Osteoblast (primary cell): ENCODE results near the gene SLC52A1. TPM values are rescaled to one million over a fixed set of nuclear protein-coding genes. Genes with fewer than 3 reads are reported as not detected.
"Not testable (repeated sequence)": the region's sequence is repeated elsewhere in the genome, so short reads cannot be mapped to it uniquely, and the experiment has no call there.

Source experiments
- DNase-seq: peaks from one replicate; pipeline ENCODE4 v3.0.0; 2011; ENCODE audit warnings: low spot score, mixed read lengths; ENCODE audit not compliant: insufficient read length; ENCODE audit errors: missing footprints
- H2AFZ ChIP-seq: 2 replicates; pipeline ENCODE4 v1.6.0; 2011; ENCODE audit warnings: mild to moderate bottlenecking, low read length
- H3K27ac ChIP-seq: 2 replicates; pipeline ENCODE4 v1.5.1; 2011; ENCODE audit warnings: mild to moderate bottlenecking, low read depth, low read length, moderate library complexity
- H3K27me3 ChIP-seq: 2 replicates; pipeline ENCODE4 v1.6.0; 2012; ENCODE audit warnings: mild to moderate bottlenecking, control low read depth, inconsistent platforms, low read length, moderate library complexity; ENCODE audit not compliant: insufficient read depth
- H3K36me3 ChIP-seq: 2 replicates; pipeline ENCODE4 v1.5.1; 2011; ENCODE audit warnings: mild to moderate bottlenecking, low read length, control low read depth, moderate library complexity; ENCODE audit not compliant: insufficient read depth
- H3K4me1 ChIP-seq: 2 replicates; pipeline ENCODE4 v1.5.1; 2011; ENCODE audit warnings: mild to moderate bottlenecking, low read length, control low read depth, moderate library complexity; ENCODE audit not compliant: insufficient read depth
- H3K4me2 ChIP-seq: 2 replicates; pipeline ENCODE4 v1.6.0; 2011; ENCODE audit warnings: mild to moderate bottlenecking, low read length; ENCODE audit not compliant: insufficient read depth
- H3K4me3 ChIP-seq: fragments of 200-600 bp; sonication (generic); 3 replicates; pipeline ENCODE4 v1.5.1; 2012; ENCODE audit warnings: mild to moderate bottlenecking, low read length, inconsistent platforms; ENCODE audit not compliant: insufficient read depth
- H3K79me2 ChIP-seq: 2 replicates; pipeline ENCODE4 v1.6.0; 2012; ENCODE audit warnings: mild to moderate bottlenecking, low read length, control low read depth, inconsistent platforms; ENCODE audit not compliant: insufficient read depth
- H3K9me3 ChIP-seq: 2 replicates; pipeline ENCODE4 v1.5.1; 2011; ENCODE audit warnings: low read depth, low read length, control low read depth
- H4K20me1 ChIP-seq: 2 replicates; pipeline ENCODE4 v1.6.0; 2012; ENCODE audit warnings: mild to moderate bottlenecking, low read length, control low read depth; ENCODE audit not compliant: insufficient read depth
- CTCF ChIP-seq: IDR thresholded peaks from 2 replicates; pipeline ENCODE4 v1.5.1; 2011; ENCODE audit warnings: mild to moderate bottlenecking, low read depth, low read length, moderate library complexity; ENCODE audit errors: extremely low read depth
- total RNA-seq: library from RNA; depleted of rRNA; stranded (reverse); fragments of >200 nt; gene quantifications from 2 replicates; pipeline ENCODE4 v1.2.3, GENCODE V29; 2012

Gene SLC52A1
- total RNA-seq, 1 donor = not detected

- H3K36me3 ChIP-seq = no peaks in the 10 kb centered on the region
- H2AFZ ChIP-seq = no peak overlapping the region
- no peaks in the 10 kb centered on the region for H4K20me1 ChIP-seq
- DNase-seq = peak; percentile 66
- TF ChIP-seq CTCF = no peak
- no peaks in the 10 kb centered on the region for H3K79me2 ChIP-seq
- no peaks in the 10 kb centered on the region for H3K9me3 ChIP-seq
- no peak overlapping the region for H3K4me3 ChIP-seq
- H3K27ac ChIP-seq = no peak overlapping the region
- no peak overlapping the region for H3K4me2 ChIP-seq
- peaks cover 2% of the 10 kb centered on the region for H3K4me1 ChIP-seq
- peaks cover 11% of the 10 kb centered on the region for H3K27me3 ChIP-seq
Observed at GRCh38 chr17:5034063-5034462, 1.2 kb downstream of the SLC52A1 start.

GRCh38 chr17:5033352-5034015, 1.7 kb downstream of the SLC52A1 start:
- peaks cover 2% of the 10 kb centered on the region for H3K4me1 ChIP-seq
- TF ChIP-seq CTCF = no peak
- H3K4me2 ChIP-seq = no peak overlapping the region
- no peaks in the 10 kb centered on the region for H4K20me1 ChIP-seq
- H3K27me3 ChIP-seq = peaks cover 11% of the 10 kb centered on the region
- no peak overlapping the region for H3K4me3 ChIP-seq
- H3K9me3 ChIP-seq = no peaks in the 10 kb centered on the region
- peak; percentile 60 for DNase-seq
- no peak overlapping the region for H3K27ac ChIP-seq
- H3K36me3 ChIP-seq = no peaks in the 10 kb centered on the region
- no peak overlapping the region for H2AFZ ChIP-seq
- no peaks in the 10 kb centered on the region for H3K79me2 ChIP-seq

GRCh38 chr17:5032865-5033264, 2.4 kb downstream of the SLC52A1 start:
- Histone ChIP-seq H2AFZ (no peak overlapping the region), H3K36me3 (no peaks in the 10 kb centered on the region), H3K4me3 (no peak overlapping the region), H3K4me1 (peaks cover 2% of the 10 kb centered on the region), H3K27me3 (peaks cover 11% of the 10 kb centered on the region), H3K79me2 (no peaks in the 10 kb centered on the region), H3K4me2 (no peak overlapping the region), H4K20me1 (no peaks in the 10 kb centered on the region), H3K9me3 (no peaks in the 10 kb centered on the region), H3K27ac (no peak overlapping the region)
- TF ChIP-seq CTCF = no peak
- no peak for DNase-seq

- peak overlapping the region; percentile 95 for H2AFZ ChIP-seq
- peak; percentile 98 for DNase-seq
- peaks cover 2% of the 10 kb centered on the region for H3K4me1 ChIP-seq
- H3K27ac ChIP-seq = no peak overlapping the region
- peak overlapping the region; percentile 63 for H3K4me3 ChIP-seq
- no peaks in the 10 kb centered on the region for H3K9me3 ChIP-seq
- peaks cover 11% of the 10 kb centered on the region for H3K27me3 ChIP-seq
- H3K79me2 ChIP-seq = no peaks in the 10 kb centered on the region
- peak overlapping the region; percentile 86 for H3K4me2 ChIP-seq
- peak; percentile 56 for TF ChIP-seq CTCF
- no peaks in the 10 kb centered on the region for H4K20me1 ChIP-seq
- no peaks in the 10 kb centered on the region for H3K36me3 ChIP-seq
Observed at GRCh38 chr17:5031365-5032082, 3.7 kb downstream of the SLC52A1 start.

GRCh38 chr17:5030168-5030567, 5.1 kb downstream of the SLC52A1 start:
- H3K36me3 ChIP-seq, H2AFZ ChIP-seq, H3K27me3 ChIP-seq, H3K79me2 ChIP-seq, H3K4me3 ChIP-seq, DNase-seq, H3K4me2 ChIP-seq, H3K27ac ChIP-seq, H3K4me1 ChIP-seq, H3K9me3 ChIP-seq, H4K20me1 ChIP-seq: not testable (repeated sequence)
